Activated effector memory CD4-positive, alpha-beta T cell treated with anti-CD3 and anti-CD28 coated beads, Interleukin-2, amount 50 U/mL, for 16 hours (primary cell): Measurements from ENCODE around the gene CHN1.

Experiments
- DNase-seq: peaks from one replicate; pipeline ENCODE4 v3.0.0-alpha.2; 2020

Gene CHN1

DNA sequence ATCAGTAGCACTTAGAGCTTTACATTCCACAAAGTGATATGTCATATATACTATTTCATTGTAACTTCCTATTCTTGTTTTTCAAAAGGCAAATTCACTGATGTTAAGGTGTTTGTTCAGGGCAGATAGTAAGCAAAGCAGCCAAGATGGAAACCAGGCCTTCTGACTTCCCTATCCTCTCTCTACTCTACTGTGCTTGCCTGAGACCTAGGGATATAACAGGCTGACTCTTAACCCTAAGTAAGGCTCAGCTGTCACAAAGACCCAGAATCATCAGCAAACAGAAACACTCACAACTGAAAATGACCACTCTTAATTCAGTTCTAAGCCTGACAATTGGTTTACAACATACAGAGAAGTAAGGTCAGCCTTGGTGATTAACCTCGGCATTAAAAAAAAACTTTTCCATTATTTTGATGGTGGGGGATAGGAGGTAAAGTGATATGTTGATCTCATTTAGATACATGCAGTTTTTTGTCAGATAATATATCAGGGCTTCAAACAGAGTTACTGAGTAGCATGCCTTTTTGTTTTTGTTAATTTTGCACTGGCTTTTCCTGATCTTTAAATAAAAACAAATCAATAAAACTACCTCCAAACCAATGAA is 145.5 kb downstream of the CHN1 start:
- no peak for DNase-seq

GRCh38 chr2:174858745-174859144 is 146.4 kb downstream of the CHN1 start:
- DNase-seq, result no peak

DNA sequence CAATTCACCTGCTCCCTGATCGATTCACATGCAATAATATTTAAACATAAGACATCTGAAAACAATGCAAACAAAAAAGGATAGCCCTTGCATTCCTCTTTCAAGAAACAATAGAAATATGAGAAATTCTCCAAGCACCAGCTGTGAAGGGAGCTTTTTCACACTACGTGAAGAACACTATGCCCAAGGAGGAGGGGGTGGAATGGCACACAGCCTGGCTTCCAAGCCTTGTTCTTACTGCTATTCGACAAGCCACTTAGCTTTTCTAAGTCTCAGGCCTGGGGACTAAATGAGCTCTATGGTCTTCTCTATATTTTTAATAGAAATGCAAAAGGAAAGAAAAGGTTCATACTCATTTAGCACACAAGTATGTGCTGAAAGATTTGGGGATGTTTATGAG is 148.7 kb downstream of the CHN1 start:
- DNase-seq, result no peak

DNA sequence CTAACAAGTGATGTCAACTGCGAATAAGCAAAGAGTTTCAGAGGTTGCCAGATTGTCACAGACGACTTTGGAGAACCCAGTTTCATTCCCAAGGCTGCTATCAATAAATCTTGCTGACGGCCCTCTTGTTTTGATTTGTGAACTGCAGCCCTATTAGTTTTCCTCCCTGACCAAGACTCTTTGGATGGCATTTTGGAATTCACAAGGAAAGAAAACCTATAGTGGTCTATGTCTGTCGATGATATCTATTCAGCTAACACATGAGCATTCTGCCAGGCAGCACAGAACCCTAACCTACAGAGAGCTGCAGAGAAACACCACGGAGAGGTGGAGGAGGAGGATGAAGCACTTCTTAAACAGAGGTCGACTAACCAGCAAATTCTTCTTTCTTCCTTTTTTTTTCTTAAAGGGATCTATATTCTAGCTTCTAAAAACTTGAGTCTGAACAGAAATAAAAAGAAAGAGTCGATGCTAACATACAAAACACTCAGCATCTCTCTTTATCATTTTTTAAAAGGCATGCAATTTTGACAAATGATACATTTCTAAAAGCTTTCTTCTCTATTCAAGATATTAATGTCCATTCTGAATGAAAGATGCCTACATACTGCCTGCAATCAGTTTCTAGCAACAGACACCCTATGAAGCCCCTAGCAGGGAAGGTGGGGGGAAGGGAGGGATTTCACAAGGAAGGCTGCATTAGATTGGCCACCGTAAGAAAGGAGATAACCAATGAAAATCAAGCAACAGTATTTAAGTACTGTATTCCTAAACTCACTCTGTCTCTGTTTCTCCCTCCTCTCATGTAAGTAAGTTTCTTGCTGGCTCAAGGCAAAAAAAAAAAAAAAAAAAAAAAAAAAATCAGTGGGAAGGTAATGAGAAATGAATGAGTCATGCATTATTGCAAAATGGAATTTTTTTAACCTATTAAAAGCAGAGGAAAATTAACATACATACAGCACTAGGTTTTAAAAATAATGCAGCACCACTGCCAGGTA is 157.9 kb downstream of the CHN1 start:
- DNase-seq, result no peak

- DNase-seq, result no peak
Measured at GRCh38 chr2:174846218-174846617, 159.0 kb downstream of the CHN1 start.

DNA sequence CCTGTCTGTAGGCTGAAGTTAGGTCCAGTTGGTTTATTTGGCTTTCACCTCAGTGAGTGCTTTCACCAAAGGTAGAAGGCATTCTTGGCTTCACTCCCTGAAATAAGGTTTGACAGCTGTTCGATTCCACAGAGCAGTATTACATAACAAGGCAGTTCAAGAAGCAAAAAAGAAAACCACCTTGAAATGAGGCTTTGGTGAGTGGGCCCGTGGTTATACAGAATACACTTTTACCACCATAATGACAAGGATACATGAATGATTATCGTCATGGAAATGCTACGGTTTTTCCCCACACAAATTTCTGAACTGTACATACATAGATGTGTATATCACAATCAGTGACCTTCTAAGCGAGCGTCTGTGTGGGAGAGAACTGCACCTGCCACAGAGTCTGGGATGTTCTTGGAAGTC is 160.9 kb downstream of the CHN1 start:
- DNase-seq, result no peak

DNA sequence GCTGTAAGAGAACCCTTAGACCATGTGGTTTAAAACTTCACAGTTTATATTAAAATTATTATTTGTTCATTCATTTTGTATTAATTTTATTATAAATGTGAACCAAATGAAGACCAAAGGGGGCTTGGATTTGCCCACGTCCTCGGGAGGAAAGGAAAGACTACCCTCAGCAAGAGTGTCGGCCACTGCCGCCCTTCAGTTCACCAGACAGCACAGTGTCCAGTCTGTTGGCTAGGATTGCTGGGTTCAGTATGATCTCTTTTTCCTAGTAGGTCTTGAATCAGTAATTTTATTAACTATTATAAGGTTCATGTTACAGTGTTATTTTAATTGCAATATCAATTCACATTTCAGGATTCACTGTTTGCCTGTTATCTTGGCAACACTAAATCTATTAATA is 162.7 kb downstream of the CHN1 start:
- DNase-seq, result no peak

DNA sequence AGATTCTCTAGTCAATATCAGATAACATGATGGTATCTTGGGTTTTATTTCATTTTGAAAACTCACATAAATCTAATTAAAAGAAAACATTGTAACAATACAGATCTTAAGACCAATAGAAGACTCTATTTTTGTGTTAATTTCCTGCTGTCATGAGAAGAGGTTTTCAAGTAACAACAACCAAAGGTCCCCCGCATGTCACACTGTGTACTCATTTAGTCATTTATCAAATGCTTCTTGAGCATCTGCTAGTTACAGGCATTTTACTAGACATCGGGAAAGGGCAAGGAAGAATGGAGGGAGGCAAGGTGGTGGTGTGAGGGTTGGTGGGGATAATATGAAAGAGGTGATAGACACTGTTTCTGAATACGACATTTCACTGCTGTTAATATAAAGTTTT is 163.2 kb downstream of the CHN1 start:
- no peak for DNase-seq

- DNase-seq, result no peak
Measured at GRCh38 chr2:174841350-174841749, 163.8 kb downstream of the CHN1 start.

- DNase-seq, result no peak
Measured at GRCh38 chr2:174840436-174840835, 164.7 kb downstream of the CHN1 start.

- no peak for DNase-seq
Measured at GRCh38 chr2:174839662-174840061, 165.5 kb downstream of the CHN1 start.

GRCh38 chr2:174836995-174837390 is 168.2 kb downstream of the CHN1 start:
- DNase-seq, result no peak

DNA sequence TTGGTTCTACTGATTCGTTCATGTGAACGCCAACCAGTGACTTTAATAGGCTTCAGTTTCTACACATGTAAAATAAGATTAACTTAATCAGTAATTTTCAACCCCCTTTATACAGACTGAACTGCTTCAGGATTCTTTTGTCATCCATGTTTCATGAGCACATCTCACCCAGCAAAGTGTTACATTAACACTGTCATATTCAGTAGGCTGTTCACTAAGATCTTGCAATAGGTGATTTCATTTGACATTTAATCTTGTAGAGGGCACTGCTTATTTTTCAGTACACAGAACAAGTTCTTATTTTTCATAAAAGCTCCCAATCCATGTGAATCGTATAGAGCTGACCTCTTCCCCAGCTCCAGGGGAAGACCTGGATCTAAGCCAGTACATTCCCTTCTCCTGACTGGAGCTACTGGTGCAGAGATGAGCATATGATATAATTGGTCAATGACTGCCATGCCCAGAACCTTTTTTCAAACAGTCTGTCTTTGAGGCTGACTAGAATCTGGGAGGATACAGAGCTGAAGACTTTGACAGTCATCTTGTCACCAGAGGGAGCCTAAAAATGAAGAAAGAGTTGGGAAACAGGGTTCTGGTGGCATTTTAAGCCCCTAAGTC is 168.7 kb downstream of the CHN1 start:
- no peak for DNase-seq

DNA sequence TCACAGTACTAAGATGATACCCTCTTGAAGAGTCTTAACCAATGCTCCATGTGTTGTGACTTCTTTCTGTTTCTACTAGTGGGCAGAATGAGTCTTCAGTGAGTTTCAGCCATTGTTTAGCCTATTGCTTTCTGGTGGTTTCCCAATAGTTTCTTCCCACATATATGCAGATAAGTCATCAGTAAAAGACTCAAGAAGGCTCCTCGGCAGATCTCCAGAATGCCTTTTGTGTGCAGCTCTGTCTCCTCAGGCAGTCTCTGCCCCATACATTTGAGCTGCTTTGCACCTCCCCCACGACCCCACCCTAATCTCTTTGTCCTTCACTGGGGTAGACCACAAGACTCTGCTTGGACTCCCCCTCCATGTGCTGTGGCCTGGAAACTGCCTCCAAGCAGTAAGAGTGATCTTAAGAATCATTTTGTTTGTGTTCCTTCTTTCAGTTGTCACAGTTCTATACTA is 169.4 kb downstream of the CHN1 start:
- DNase-seq, result peak; percentile 65

DNA sequence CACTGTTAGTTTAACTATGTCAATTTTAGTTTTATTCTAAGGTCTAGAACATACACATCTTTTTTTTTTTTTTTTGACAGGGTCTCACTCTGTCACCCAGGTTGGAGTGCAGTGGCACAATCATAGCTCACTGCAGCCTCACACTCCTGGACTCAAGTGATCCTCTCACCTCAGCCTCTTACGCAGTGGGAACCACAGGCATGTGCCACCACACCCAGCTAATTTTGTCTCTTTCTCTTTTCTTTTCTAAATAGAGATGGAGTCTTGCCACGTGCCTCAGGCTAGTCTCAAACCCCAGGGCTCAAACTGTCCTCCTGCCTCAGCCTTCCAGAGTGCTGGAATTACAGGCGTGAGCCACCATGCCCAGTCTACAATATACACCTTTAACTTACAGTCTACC is 171.4 kb downstream of the CHN1 start:
- no peak for DNase-seq

DNA sequence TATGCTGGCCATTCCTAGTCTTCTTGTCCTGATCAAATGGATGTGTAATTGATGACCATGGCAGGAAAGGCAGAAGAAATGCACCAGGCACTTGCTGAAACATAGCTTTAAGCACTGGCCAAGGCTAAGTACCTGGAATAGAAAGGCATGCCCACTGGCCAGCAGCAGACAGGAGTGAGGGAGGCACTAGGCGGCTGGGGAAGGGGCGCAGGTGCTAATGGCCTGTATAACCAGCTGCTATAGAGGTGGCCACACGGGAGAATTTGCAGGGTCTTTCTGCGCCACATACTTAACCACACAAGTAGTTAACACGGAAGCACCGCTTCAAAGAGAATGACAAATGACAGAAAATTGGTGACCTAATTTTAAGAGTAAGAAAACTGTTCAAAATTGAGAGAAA is 174.6 kb downstream of the CHN1 start:
- no peak for DNase-seq

DNA sequence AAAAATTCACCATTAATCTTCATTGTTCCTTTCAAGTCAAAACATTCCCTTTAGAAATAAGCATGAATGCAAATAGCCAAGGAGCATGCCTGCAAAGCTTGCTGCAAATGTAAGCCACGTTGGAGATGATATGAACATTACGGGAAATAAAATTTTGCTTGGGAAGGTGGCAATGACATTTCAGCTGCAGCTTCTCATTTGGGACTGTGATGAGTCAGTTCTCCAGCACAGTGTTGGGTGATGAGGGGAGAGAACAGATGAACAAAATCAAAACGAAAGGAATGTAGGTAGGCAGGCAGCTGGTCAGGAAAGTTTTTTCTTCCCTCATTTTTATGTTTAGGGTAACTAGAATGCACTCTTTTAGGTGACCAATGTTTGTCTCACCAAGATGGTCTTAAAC is 175.6 kb downstream of the CHN1 start:
- no peak for DNase-seq

DNA sequence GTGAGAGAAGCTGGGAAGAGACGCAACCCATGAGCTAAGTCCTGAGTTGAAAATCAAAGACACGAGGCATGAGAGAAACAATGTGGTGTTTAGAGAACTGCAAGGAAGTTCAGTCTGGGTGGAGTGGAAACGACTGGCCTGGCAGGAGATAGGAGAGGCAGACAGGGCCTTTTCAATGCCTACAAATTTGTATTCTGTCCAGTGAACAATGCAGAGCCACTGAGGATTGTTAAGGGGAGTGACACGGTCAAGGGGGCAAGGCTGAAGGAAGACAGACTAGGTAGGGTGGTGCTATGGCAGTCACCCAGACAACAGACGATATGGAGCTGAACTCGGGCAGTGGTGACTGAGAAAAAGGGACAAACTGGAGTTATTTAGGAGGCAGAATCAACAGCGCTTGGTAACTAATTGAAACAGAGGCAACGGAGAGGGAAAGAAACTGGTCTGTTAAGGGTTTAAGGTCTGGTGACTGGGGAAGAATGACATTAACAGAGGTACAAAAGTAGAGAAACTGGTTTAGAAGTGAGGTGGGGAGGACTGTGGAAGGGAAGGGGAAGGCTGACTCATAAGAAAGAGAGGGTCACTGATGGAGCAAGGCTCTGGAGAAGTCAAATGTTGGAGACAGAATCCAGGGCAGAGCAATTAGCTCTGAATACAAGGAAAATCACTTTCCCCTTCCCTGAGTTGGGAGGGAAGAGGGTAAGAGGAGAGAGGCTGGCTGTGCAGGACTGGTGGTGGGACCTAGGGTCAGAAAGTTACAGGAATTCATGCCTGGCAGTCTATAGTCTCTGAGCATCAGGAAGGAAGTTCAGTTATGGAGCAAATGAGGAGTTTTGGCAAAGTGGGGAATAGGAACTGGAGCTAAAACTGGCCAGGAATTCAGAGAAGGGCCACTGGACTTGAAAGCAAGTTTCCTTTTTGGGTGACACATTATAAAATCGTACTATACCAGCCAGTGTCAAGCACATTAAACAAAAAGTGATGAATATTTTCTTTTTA is 177.5 kb downstream of the CHN1 start:
- no peak for DNase-seq

DNA sequence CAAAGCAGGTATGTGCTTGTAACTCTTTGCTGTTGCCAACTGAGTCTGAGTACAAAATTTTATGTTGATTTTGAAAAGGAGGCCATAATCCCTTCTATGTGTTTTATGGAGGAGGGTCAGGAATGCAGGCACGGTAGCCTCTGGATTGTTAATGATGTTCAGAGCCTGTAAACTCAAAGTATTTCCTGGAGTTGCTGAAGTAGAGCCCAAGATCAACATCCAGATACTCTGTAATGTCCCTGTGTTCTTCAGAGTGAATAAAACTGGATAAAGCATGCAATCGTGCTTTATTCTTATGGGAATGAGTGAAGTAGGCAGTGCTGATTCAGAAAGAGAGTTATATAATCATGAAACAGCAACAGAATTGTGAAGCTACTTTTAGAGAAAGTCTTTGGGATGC is 179.1 kb downstream of the CHN1 start:
- DNase-seq, result no peak

DNA sequence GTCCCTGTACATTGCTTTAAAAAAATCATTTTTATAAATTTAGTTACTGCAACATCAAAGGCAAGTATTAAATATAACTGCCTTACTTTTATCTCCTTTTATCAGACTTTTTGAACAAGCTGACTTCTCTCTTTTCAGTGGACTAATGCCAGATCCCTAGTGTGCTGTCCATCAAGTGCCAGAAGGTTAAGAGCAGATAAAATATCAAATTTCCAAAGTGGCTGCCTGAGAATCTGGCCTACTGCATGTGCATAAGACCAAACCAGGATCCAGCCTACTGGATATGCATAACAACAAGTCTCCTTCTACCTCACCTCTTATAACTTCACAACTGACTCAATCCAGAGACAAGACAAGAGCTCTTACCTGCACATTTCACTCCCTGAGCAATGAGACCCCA is 181.1 kb downstream of the CHN1 start:
- no peak for DNase-seq

DNA sequence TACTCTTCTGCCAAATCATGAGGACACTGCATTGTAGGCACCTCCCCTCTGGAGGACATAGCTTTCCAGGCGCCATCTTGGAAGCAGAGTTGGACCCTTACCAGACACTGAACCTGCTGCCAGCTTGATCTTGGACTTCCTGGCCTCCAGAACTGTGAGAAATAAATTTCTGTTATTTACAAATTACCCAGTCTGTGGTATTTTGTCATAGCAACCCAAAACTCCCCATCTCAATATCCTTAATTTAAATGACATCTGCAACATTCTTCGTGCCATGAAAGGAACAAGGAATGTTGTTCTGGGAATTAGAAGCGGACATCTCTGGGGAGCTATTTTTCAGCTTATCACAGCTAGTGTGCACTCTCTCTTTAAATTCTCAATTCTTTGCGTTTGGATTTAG is 183.6 kb downstream of the CHN1 start:
- no peak for DNase-seq

GRCh38 chr2:174820361-174820760 is 184.8 kb downstream of the CHN1 start:
- DNase-seq, result no peak

DNA sequence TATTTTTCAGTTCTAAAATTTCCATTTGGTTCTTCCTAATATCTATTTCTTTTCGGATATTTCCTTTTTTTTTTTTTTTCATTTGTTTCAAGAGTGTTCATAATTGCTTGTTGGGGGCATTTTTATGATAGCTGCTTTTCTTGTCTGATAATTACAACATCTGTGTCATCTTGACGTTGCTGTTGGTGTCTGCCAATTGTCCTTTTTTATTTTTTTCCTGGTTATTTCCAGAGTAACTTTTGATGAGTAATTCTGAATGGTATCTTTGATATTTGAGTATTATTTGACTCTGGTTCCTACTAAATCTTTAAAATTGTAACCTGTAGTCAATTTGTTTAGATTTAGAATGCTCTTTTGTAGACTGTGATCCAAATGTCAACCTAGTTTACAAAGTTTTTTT is 189.7 kb downstream of the CHN1 start:
- no peak for DNase-seq
